Measurements from ENCODE around the gene MGAT3. TPM values are rescaled to one million over a fixed set of nuclear protein-coding genes. Genes with fewer than 3 reads are reported as not detected.

Gene MGAT3
- total and polyA plus RNA-seq, 2 of the 8 experiments (the other 6 are each of a cell fraction or from before 2014, with no cell fraction given) = 4.3 to 9.2 TPM

DNA sequence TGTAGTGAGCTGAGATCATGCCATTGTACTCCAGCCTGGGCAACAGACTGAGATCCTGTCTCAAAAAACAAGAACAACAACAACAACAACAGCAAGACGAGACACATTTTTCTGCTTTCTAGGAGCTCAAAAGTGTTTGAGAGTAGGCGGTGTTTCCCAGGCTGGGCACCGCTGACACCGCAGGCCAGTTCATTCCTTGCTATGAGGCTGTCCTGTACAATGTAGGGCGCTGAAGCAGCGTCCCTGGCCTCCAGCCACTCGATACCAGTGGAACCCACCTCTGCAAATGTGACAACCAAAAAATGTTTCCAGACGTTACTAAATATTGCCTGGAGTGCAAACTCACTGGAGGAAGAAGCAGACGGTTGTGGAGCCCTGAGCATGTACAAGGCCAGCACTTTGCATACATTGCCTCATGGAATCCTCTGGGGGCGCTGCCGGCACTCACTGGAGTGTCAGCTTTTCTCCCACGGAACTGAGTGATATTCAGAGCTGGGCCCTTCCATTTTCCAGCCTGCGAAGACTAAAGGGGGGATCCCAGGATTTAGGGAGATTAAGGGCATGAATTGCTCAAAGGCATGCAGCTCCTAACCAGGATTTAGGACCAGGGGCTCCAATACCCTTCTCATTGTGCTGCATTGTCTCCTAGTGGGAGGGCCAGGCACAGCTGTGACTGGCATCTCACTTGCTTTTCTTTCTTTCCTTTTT, 39.5 kb downstream of the MGAT3 start:
- peak; percentile 95 for FAIRE-seq

More for the DNA sequence above, 39.5 kb downstream of the MGAT3 start:
- Histone ChIP-seq H3K23ac (ENCODE audit: insufficient read length) (no peak overlapping the region), H3K23me2 (ENCODE audit: low read depth, low read length) (no peaks in the 10 kb centered on the region), H4K91ac (replicated peaks; ENCODE audit: insufficient read length, low read length) (no peak overlapping the region), H3K4ac (replicated peaks; ENCODE audit: insufficient read length, low read depth, low read length) (no peak overlapping the region), H2AFZ (ENCODE audit: low read length) (no peak overlapping the region), H3K4me3 (ENCODE audit: extremely low read depth in 1 of 4, insufficient read depth in 2 of 4, low read depth in 3 of 4, low read length in 4 of 4) (no peak overlapping the region), H2BK120ac (replicated peaks; ENCODE audit: low read depth, low read length) (no peak overlapping the region), H3K79me2 (ENCODE audit: control insufficient read depth in 1 of 2, insufficient read depth in 2 of 2, low read length in 2 of 2) (no peaks in the 10 kb centered on the region), H3K14ac (ENCODE audit: insufficient read length) (no peak overlapping the region), H3K27ac (ENCODE audit: low read depth, low read length) (no peak overlapping the region), H2AK5ac (ENCODE audit: low read depth, low read length) (no peak overlapping the region), H2BK12ac (ENCODE audit: low read depth, low read length) (no peak overlapping the region), H2BK5ac (ENCODE audit: low read depth, low read length) (no peak overlapping the region), H3K18ac (ENCODE audit: extremely low read depth, low read length) (no peak overlapping the region), H3K79me1 (ENCODE audit: low read depth, low read length) (no peaks in the 10 kb centered on the region), H3K36me3 (ENCODE audit: control insufficient read depth in 2 of 4, insufficient read depth in 4 of 4, low read length in 3 of 4) (no peaks in the 10 kb centered on the region), H2BK15ac (ENCODE audit: low read length) (no peak overlapping the region), H4K5ac (ENCODE audit: insufficient read length, low read depth, low read length) (no peak overlapping the region), H3K4me1 (replicated peaks in 1 of 4; ENCODE audit: control insufficient read depth in 3 of 4, insufficient read depth in 4 of 4, low read length in 3 of 4) (no peaks in the 10 kb centered on the region; a peak in 1 of 7 replicates), H3K56ac (replicated peaks; ENCODE audit: insufficient read length, low read depth, low read length) (no peak overlapping the region), H4K20me1 (replicated peaks in 1 of 2; ENCODE audit: control insufficient read depth in 1 of 2, insufficient read depth in 2 of 2, low read length in 2 of 2) (peaks cover 0 to 4% of the 10 kb centered on the region in 2 experiments), H3K27me3 (replicated peaks in 1 of 4; ENCODE audit: control insufficient read depth in 3 of 4, extremely low read depth in 1 of 4, insufficient read depth in 3 of 4, low read length in 3 of 4) (peaks cover 0 to 47% (median 16%) of the 10 kb centered on the region in 4 experiments; a peak in 5 of 7 replicates), H4K8ac (ENCODE audit: extremely low read depth, insufficient read depth, low read length) (no peak overlapping the region), H3K4me2 (ENCODE audit: insufficient read depth in 1 of 2, low read depth in 2 of 2, low read length in 2 of 2) (no peak overlapping the region), H3K9me3 (ENCODE audit: insufficient read depth in 2 of 2, low read depth in 1 of 2, low read length in 1 of 2) (no peaks in the 10 kb centered on the region), H2BK20ac (ENCODE audit: low read length) (no peak overlapping the region), H3K9ac (replicated peaks in 1 of 4; ENCODE audit: extremely low read depth in 1 of 4, low read depth in 3 of 4, low read length in 3 of 4) (no peak overlapping the region)
- TF ChIP-seq ZNF274 (IDR thresholded peaks at IDR 0.05; ENCODE audit: borderline replicate concordance, extremely low read depth, low read length) = no peak
- 0 out of 2 replicates have a peak, but pooled peaks have one; percentile 11 for TF ChIP-seq BACH1 (IDR thresholded peaks at IDR 0.05; ENCODE audit: low read length)
- no peak for TF ChIP-seq KDM5A (IDR thresholded peaks at IDR 0.05; ENCODE audit: low read length)
- peak in 1 of 2 experiments; percentile 87; a peak in 1 of 4 replicates for TF ChIP-seq HDAC2 (IDR thresholded peaks at IDR 0.05; ENCODE audit: borderline replicate concordance in 1 of 2, low read depth in 2 of 2, low read length in 2 of 2)
- peak; percentile 33 to 53; a peak in 3 of 4 replicates for TF ChIP-seq RAD21 (IDR thresholded peaks at IDR 0.05 in 1 of 2, conservative IDR thresholded peaks at IDR 0.05 in 1 of 2; ENCODE audit: low read depth in 2 of 2, low read length in 2 of 2)
- TF ChIP-seq GABPA (IDR thresholded peaks at IDR 0.05; ENCODE audit: borderline replicate concordance, insufficient read depth, low read length) = 0 out of 2 replicates have a peak, but pooled peaks have one; percentile 40
- peak; percentile 80 to 90 (median 86) for TF ChIP-seq CTCF (IDR thresholded peaks at IDR 0.05; ENCODE audit: control extremely low read depth in 1 of 3, insufficient read depth in 1 of 3, low read depth in 1 of 3, low read length in 3 of 3)
- peak in 1 of 2 experiments; percentile 76 for DNase-seq (ENCODE audit: low read depth in 1 of 2, low spot score in 2 of 2)
- POLR2A ChIA-PET (ENCODE audit: partially characterized antibody) = interaction anchor here (0.9 to 2.5 kb wide), 8 partner anchors 9 to 177 kb away, joined by 3 to 14 read pairs (median 6); partner anchors contain the start of genes ATF4 and RPL3
- WGBS, 2 experiments (ENCODE audit: extremely low coverage in 1 of 2, insufficient coverage in 1 of 2, insufficient read length in 1 of 2, insufficient replicate concordance in 2 of 2, low coverage in 1 of 2, low lambda C conversion rate in 2 of 2, missing lambda C conversion rate in 1 of 2) = 50% methylated on average over 13 of the region's 13 CpGs; no CpG with 5 or more reads in 1 of the 2 experiments
- CTCF ChIA-PET (ENCODE audit: partially characterized antibody) = interaction anchor here (0.5 to 19.7 kb wide), 41 partner anchors 9 to 543 kb away, joined by 3 to 361 read pairs (median 4); partner anchors contain the start of genes ATF4 and RPS19BP1

All from H1 (cell line).